HG03108 (cell line): ENCODE results near the gene DHRSX.
A peak's percentile ranks its signal among the peaks of the same experiment; 100 is the strongest.
"Not testable (repeated sequence)": the region's sequence is repeated elsewhere in the genome, so short reads cannot be mapped to it uniquely, and the experiment has no call there.

ENCODE experiments used
- ATAC-seq: cut with Tn5 transposase; IDR thresholded peaks from one replicate; pipeline ENCODE4 v1.9.1; 2021; ENCODE audit warnings: moderate library complexity; ENCODE audit not compliant: unreplicated experiment

DHRSX gene

GRCh38 chrX:2521092-2521926 is 20.5 kb upstream of the DHRSX start:
- peak; percentile 81 for ATAC-seq

DNA sequence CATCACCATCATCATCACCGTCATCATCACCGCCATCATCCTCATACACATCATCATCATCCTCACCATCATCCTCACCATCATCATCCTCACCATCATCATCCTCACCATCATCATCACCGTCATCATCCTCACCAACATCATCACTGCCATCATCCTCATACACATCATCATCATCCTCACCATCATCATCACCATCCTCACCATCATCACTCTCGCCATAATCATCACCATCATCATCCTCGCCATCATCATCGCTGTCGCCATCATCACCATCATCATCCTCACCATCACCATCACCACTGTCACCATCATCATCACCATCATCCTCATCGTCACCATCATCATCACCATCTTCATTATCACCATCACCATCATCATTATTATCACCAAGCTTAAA is 19.8 kb upstream of the DHRSX start:
- no peak for ATAC-seq

DNA sequence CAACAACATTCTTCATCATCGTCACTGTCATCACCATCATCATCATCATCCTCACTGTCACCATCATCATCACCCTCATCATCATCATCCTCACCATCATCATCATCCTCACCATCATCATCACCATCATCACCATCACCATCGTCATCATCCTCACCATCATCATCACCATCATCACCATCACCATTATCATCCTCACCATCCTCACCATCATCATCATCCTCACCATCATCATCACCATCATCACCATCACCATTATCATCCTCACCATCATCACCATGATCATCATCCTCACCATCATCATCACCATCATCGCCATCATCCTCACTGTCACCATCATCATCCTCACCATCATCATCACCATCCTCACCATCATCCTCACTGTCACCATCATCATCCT is 18.9 kb upstream of the DHRSX start:
- not testable (repeated sequence) for ATAC-seq

GRCh38 chrX:2517055-2517454 is 16.3 kb upstream of the DHRSX start:
- ATAC-seq, result peak; percentile 9

- ATAC-seq, result peak; percentile 47
Measured at GRCh38 chrX:2516623-2517022, 15.8 kb upstream of the DHRSX start.

DNA sequence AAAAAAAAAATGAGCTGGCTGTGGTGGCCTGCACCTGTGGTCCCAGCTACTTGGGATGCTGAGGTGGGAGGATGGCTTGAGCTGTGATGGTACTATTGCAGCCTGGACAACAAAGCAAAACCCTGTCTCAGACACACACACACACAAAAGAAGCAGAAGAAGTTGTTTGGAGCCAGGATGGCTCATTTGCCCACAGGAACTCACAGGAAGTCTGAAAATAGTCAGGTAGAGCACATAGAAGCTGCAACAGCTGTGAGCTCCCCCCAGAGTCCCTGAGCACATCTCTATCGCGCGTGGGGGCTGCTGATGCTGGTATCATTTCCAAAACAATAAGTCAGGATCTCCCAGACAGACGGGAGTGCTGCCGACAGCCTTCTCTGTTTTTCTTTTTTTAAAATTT is 13.4 kb upstream of the DHRSX start:
- ATAC-seq, result no peak

- no peak for ATAC-seq
Measured at GRCh38 chrX:2513121-2513664, 12.4 kb upstream of the DHRSX start.

DNA sequence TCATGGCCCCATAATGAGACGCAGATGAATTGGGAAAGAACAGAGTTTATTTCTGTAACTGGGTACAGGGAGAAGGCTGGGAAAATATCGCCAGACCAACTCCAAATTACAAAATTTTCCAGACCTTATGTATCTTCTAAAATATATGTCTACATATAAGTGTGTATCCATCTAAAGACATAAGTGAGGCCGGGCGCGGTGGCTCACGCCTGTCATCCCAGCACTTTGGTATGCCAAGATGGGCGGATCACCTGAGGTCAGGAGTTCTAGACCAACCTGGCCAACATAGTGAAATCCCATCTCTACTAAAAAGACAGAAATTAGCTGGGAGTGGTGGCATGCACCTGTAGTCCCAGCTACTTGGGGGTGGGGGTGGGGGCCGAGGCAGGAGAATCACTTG is 11.7 kb upstream of the DHRSX start:
- ATAC-seq, result no peak

DNA sequence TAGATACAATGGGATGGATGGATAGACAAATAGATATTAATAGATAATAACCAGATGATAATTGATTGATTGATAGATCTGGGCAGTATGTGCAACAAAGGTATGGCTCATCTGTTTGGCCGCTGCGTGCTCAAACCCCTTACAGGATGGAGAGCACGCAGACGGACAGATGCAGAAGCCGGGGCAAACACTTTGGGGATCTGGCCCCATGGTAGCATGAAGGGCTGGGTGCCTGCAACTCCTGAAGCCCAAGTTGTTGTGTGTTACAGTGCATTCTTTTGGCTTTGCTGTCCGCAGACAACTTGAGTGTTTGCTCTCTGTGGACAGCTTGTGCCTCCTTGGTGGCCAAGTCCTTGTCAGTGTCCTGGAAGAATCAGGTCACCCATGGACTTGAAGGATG is 10.6 kb upstream of the DHRSX start:
- ATAC-seq, result no peak

DNA sequence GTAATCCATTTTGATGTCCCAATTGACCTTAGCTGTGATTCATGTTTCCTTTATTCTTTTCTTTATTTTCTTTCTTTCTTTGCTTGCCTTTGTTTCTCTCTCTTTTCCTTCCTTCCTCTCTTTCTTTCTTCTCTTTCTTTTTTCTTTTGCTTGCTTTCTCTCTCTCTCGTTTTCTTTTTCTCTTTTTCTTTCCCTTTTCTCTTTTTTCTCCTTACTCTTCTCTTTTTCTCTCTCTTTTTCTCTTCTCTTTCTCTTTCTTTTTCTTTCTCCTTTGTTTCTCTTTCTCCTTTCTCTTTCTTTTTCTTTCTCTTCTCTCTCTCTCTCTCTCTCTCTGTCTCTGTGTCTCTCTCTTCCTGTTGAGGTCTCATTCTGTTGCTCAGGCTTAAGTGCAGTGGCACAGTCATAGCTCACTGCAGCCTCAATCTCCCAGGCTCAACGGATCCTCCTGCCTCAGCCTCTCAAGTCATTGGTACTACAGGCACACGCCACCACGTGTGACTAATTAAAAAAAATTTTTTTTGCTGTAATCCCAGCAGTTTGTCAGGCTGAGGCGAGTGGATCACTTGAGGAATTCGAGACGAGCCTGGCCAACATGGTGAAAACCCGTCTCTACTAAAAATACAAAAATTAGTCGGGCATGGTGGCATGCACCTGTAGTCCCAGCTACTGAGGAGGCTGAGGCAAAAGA is 8.0 kb upstream of the DHRSX start:
- ATAC-seq, result no peak

GRCh38 chrX:2507904-2508627 is 7.3 kb upstream of the DHRSX start:
- ATAC-seq, result no peak

DNA sequence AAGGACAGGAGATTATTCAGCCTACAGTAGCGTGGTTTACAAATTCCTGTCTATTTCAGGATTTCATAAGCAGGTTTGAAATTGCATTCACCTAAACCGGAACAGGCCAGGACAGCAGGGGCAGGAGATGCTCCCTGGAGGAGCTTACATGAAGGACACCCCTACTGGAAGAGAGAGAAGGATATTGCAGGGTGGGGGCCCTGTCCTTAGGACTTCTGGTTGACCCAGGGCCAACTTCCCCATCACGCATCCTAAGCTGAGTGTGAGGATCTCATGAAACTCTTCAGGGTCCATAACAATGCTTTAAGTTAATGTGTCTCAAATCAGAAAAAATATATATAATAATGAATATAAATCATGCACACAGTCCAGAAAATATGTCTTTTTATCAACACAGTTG is 6.4 kb upstream of the DHRSX start:
- no peak for ATAC-seq

- ATAC-seq, result not testable (repeated sequence)
Measured at GRCh38 chrX:2505341-2505740, 4.6 kb upstream of the DHRSX start.

- ATAC-seq, result no peak
Measured at GRCh38 chrX:2504706-2505332, 4.0 kb upstream of the DHRSX start.

GRCh38 chrX:2503591-2504500 is 3.1 kb upstream of the DHRSX start:
- ATAC-seq, result no peak

DNA sequence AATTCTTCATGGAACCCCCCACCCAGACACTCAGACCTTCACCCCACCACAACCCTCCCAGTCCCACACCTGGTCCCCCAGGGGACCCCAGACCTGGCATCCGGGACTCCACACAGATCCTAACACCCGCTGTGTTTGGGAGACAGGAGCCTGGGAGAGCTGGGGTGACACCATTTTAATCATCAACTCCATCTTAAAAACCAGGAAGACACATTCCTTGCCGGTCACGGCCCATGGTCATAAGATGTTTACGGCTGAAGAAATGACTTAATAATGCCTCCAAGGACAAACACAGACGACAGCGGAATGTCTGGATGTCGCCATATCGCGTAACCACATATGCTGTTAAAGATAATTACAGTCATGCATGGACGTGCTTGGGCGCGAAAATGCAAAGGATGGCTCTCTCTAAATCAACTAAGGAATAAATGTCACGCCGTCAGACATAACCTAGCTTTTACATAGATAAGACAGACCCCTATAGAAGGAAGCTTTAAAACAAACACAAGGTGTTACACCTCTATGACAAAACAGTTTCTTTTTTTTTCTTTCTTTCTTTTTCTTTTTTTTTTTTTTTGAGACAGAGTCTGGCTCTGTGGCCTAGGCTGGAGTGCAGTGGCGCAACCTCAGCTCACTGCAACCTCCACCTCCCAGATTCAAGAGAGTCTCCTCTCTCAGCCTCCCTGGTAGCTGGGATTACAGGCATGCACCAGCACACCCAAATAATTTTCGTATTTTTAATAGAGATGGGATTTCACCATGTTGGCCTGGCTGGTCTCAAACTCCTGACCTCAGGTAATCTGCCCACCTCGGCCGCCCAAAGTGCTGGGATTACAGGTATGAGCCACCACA is 2.1 kb upstream of the DHRSX start:
- no peak for ATAC-seq

GRCh38 chrX:2502120-2502667 is 1.4 kb upstream of the DHRSX start:
- ATAC-seq, result no peak

DNA sequence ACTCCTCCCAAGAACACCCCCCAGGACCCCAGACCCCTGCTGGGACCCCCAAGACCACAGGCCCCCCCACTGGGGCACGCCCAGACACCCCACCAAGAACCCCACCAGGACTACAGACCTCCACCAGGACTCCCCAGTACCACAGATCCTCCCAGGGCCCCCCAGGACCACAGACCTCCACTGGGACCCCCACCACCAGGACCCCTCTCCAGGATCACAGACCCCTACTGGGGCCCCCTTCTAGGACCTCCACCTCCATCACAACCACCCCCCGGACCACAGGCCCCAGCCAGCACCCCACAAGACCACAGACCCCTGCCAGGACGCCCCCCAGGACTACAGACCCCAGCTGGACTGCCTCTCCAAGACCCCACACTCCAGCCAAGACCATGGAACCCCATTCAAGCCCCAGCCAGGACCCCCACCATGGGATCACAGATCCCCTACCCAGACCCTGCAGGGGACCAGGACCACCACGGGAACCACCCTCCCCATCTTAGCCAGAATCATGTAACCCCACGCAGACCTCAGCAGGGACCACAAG is 855 bp upstream of the DHRSX start:
- no peak for ATAC-seq
